Stimulated activated CD4-positive, alpha-beta T cell treated with anti-CD3 and anti-CD28 coated beads, Interleukin-2, amount 100 ng/mL, for 24 hours (primary cell): Measurements from ENCODE around the gene CFAP299.
A peak's percentile ranks its signal among the peaks of the same experiment; 100 is the strongest.
"Not testable (repeated sequence)": the region's sequence is repeated elsewhere in the genome, so short reads cannot be mapped to it uniquely, and the experiment has no call there.

Experiments
- DNase-seq, 2 donors: peaks; one replicate each; pipeline ENCODE4 v3.0.0-alpha.2; 2020

CFAP299 gene

GRCh38 chr4:80335554-80336358 is at the start of gene CFAP299:
Gene CFAP299 (plus strand): TSS chr4:80335730.
- DNase-seq, result peak; percentile 57 to 79

- DNase-seq, result no peak
Measured at GRCh38 chr4:80286451-80286850, 49.1 kb upstream of the CFAP299 start.

- DNase-seq, result not testable (repeated sequence)
Measured at GRCh38 chr4:80290665-80291064, 44.9 kb upstream of the CFAP299 start.

- no peak for DNase-seq
Measured at GRCh38 chr4:80294206-80294605, 41.3 kb upstream of the CFAP299 start.

- DNase-seq, result no peak
Measured at GRCh38 chr4:80295336-80295735, 40.2 kb upstream of the CFAP299 start.

- no peak for DNase-seq
Measured at GRCh38 chr4:80295826-80296225, 39.7 kb upstream of the CFAP299 start.

GRCh38 chr4:80301884-80302283 is 33.6 kb upstream of the CFAP299 start:
- DNase-seq, result no peak

GRCh38 chr4:80302616-80303223 is 32.8 kb upstream of the CFAP299 start:
- DNase-seq, result no peak

GRCh38 chr4:80305466-80305865 is 30.1 kb upstream of the CFAP299 start:
- no peak for DNase-seq

GRCh38 chr4:80306260-80306659 is 29.3 kb upstream of the CFAP299 start:
- DNase-seq, result no peak

- no peak for DNase-seq
Measured at GRCh38 chr4:80307183-80307735, 28.3 kb upstream of the CFAP299 start.

- DNase-seq, result no peak
Measured at GRCh38 chr4:80307774-80308465, 27.6 kb upstream of the CFAP299 start.

- no peak for DNase-seq
Measured at GRCh38 chr4:80308466-80308822, 27.1 kb upstream of the CFAP299 start.

- DNase-seq, result no peak
Measured at GRCh38 chr4:80309294-80310004, 26.1 kb upstream of the CFAP299 start.

- no peak for DNase-seq
Measured at GRCh38 chr4:80311130-80311529, 24.4 kb upstream of the CFAP299 start.

- DNase-seq, result no peak
Measured at GRCh38 chr4:80312124-80312523, 23.4 kb upstream of the CFAP299 start.

GRCh38 chr4:80313627-80314026 is 21.9 kb upstream of the CFAP299 start:
- no peak for DNase-seq

GRCh38 chr4:80315848-80316247 is 19.7 kb upstream of the CFAP299 start:
- not testable (repeated sequence) for DNase-seq

- DNase-seq, result no peak
Measured at GRCh38 chr4:80321341-80321740, 14.2 kb upstream of the CFAP299 start.

GRCh38 chr4:80321776-80322175 is 13.8 kb upstream of the CFAP299 start:
- no peak for DNase-seq

- no peak for DNase-seq
Measured at GRCh38 chr4:80322716-80323115, 12.8 kb upstream of the CFAP299 start.

GRCh38 chr4:80324171-80324570 is 11.4 kb upstream of the CFAP299 start:
- no peak for DNase-seq

GRCh38 chr4:80331693-80332092 is 3.8 kb upstream of the CFAP299 start:
- DNase-seq, result no peak
